NCI-H748 (cell line): Measurements from ENCODE around the gene CYTH4.
"Not testable (repeated sequence)": the region's sequence is repeated elsewhere in the genome, so short reads cannot be mapped to it uniquely, and the experiment has no call there.

ENCODE experiments used
- DNase-seq: peaks from one replicate; lab custom pipeline; 2025; ENCODE audit not compliant: unreplicated experiment; lab: John Stamatoyannopoulos, UW

The CYTH4 gene

GRCh38 chr22:37326726-37327125, 44.4 kb downstream of the CYTH4 start:
- no peak for DNase-seq

GRCh38 chr22:37328017-37328416, 45.7 kb downstream of the CYTH4 start:
- DNase-seq: no peak

GRCh38 chr22:37328538-37329237, 46.4 kb downstream of the CYTH4 start:
- not testable (repeated sequence) for DNase-seq

GRCh38 chr22:37329238-37330140, 47.2 kb downstream of the CYTH4 start:
- no peak for DNase-seq

- peak; percentile 80 for DNase-seq
Observed at GRCh38 chr22:37330200-37331033, 48.1 kb downstream of the CYTH4 start.

GRCh38 chr22:37331034-37331428, 48.7 kb downstream of the CYTH4 start:
- no peak for DNase-seq

- no peak for DNase-seq
Observed at GRCh38 chr22:37331856-37332536, 49.7 kb downstream of the CYTH4 start.

GRCh38 chr22:37333724-37334460, 51.6 kb downstream of the CYTH4 start:
- no peak for DNase-seq

GRCh38 chr22:37334461-37334858, 52.2 kb downstream of the CYTH4 start:
- DNase-seq: peak; percentile 13

- peak; percentile 58 for DNase-seq
Observed at GRCh38 chr22:37334859-37335805, 52.8 kb downstream of the CYTH4 start.

- DNase-seq: no peak
Observed at GRCh38 chr22:37335806-37336199, 53.5 kb downstream of the CYTH4 start.

- DNase-seq: no peak
Observed at GRCh38 chr22:37336579-37336978, 54.3 kb downstream of the CYTH4 start.

GRCh38 chr22:37337204-37337943, 55.1 kb downstream of the CYTH4 start:
- no peak for DNase-seq

GRCh38 chr22:37338539-37339246, 56.4 kb downstream of the CYTH4 start:
- DNase-seq: no peak

- peak; percentile 72 for DNase-seq
Observed at GRCh38 chr22:37340331-37341262, 58.3 kb downstream of the CYTH4 start.

- no peak for DNase-seq
Observed at GRCh38 chr22:37342065-37342464, 59.8 kb downstream of the CYTH4 start.

GRCh38 chr22:37343348-37343747, 61.0 kb downstream of the CYTH4 start:
- DNase-seq: no peak
